Measurements from ENCODE around the gene NRCAM.

Gene NRCAM

GRCh38 chr7:108142180-108142579, 314.1 kb downstream of the NRCAM start:
- peaks cover 13% of the 10 kb centered on the region for H3K4me1 ChIP-seq
- no peaks in the 10 kb centered on the region; the same call in 1 of the 2 replicates for H3K36me3 ChIP-seq
- TF ChIP-seq CTCF (IDR thresholded peaks at IDR 0.05; ENCODE audit: low read depth, low read length), result no peak
- H3K9me3 ChIP-seq, result no peaks in the 10 kb centered on the region
- DNase-seq, result no peak
- no peaks in the 10 kb centered on the region for H3K27me3 ChIP-seq
- H3K4me3 ChIP-seq (ENCODE audit: low read depth, low read length), result no peak overlapping the region

- no peak for DNase-seq
- Histone ChIP-seq H3K27me3 (no peaks in the 10 kb centered on the region), H3K36me3 (no peaks in the 10 kb centered on the region; the same call in 1 of the 2 replicates), H3K9me3 (no peaks in the 10 kb centered on the region), H3K4me1 (peaks cover 4% of the 10 kb centered on the region), H3K4me3 (ENCODE audit: low read depth, low read length) (no peak overlapping the region)
- TF ChIP-seq CTCF (IDR thresholded peaks at IDR 0.05; ENCODE audit: low read depth, low read length), result no peak
Observed at GRCh38 chr7:108140671-108141070, 315.6 kb downstream of the NRCAM start.

GRCh38 chr7:108138911-108139310, 317.3 kb downstream of the NRCAM start:
- peaks cover 4% of the 10 kb centered on the region for H3K4me1 ChIP-seq
- H3K27me3 ChIP-seq, result no peaks in the 10 kb centered on the region
- TF ChIP-seq CTCF (IDR thresholded peaks at IDR 0.05; ENCODE audit: low read depth, low read length), result no peak
- H3K36me3 ChIP-seq, result no peaks in the 10 kb centered on the region
- H3K4me3 ChIP-seq (ENCODE audit: low read depth, low read length), result no peak overlapping the region
- no peak for DNase-seq
- H3K9me3 ChIP-seq, result no peaks in the 10 kb centered on the region

- no peak for DNase-seq
- no peaks in the 10 kb centered on the region for H3K36me3 ChIP-seq
Observed at GRCh38 chr7:108137993-108138392, 318.2 kb downstream of the NRCAM start.

GRCh38 chr7:108137040-108137439, 319.2 kb downstream of the NRCAM start:
- no peak for DNase-seq
- Histone ChIP-seq H3K4me1 (peaks cover 4% of the 10 kb centered on the region), H3K9me3 (no peaks in the 10 kb centered on the region), H3K4me3 (ENCODE audit: low read depth, low read length) (no peak overlapping the region), H3K27me3 (no peaks in the 10 kb centered on the region), H3K36me3 (no peaks in the 10 kb centered on the region)
- no peak for TF ChIP-seq CTCF (IDR thresholded peaks at IDR 0.05; ENCODE audit: low read depth, low read length)

More at GRCh38 chr7:108137993-108138392, 318.2 kb downstream of the NRCAM start:
- peaks cover 4% of the 10 kb centered on the region for H3K4me1 ChIP-seq
- H3K4me3 ChIP-seq (ENCODE audit: low read depth, low read length), result no peak overlapping the region
- H3K27me3 ChIP-seq, result no peaks in the 10 kb centered on the region
- H3K9me3 ChIP-seq, result no peaks in the 10 kb centered on the region
- no peak for TF ChIP-seq CTCF (IDR thresholded peaks at IDR 0.05; ENCODE audit: low read depth, low read length)

GRCh38 chr7:108136191-108136688, 320.0 kb downstream of the NRCAM start:
- H3K4me1 ChIP-seq, result peaks cover 4% of the 10 kb centered on the region
- no peak for TF ChIP-seq CTCF (IDR thresholded peaks at IDR 0.05; ENCODE audit: low read depth, low read length)
- no peak overlapping the region for H3K4me3 ChIP-seq (ENCODE audit: low read depth, low read length)
- DNase-seq, result no peak
- no peaks in the 10 kb centered on the region for H3K9me3 ChIP-seq
- no peaks in the 10 kb centered on the region for H3K36me3 ChIP-seq
- no peaks in the 10 kb centered on the region for H3K27me3 ChIP-seq

Data from BE2C (cell line).